Stimulated activated CD4-positive, alpha-beta T cell treated with anti-CD3 and anti-CD28 coated beads, Interleukin-15, amount 100 ng/mL, for 1 hour (primary cell): ENCODE results near the gene SCUBE1.
A peak's percentile ranks its signal among the peaks of the same experiment; 100 is the strongest.

Source experiments
- DNase-seq, 2 donors: peaks; one replicate each; pipeline ENCODE4 v3.0.0-alpha.2; 2020; ENCODE audit warnings: low read depth in 1 of 2, low spot score in 1 of 2

Gene SCUBE1

DNA sequence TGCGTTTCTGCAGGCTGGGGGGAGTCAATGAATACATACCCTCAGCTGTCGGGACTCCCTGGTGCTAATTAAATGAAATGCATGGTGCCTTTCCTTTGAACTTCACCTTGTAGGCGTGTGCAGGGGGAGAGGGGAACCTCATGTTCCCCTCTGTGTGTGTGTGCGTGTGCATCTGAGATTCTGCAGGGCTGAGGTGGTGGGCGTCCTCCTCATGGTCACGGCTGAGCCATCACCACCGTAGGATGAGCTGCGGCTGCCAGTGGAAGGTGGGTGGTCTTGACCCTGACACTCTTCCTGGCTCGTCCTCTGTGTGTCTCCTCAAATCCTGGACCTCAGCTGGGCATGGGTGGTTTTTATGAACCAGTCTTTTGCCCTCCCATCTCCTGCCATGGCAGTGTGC lies 103.2 kb downstream of the SCUBE1 start:
- DNase-seq = no peak

DNA sequence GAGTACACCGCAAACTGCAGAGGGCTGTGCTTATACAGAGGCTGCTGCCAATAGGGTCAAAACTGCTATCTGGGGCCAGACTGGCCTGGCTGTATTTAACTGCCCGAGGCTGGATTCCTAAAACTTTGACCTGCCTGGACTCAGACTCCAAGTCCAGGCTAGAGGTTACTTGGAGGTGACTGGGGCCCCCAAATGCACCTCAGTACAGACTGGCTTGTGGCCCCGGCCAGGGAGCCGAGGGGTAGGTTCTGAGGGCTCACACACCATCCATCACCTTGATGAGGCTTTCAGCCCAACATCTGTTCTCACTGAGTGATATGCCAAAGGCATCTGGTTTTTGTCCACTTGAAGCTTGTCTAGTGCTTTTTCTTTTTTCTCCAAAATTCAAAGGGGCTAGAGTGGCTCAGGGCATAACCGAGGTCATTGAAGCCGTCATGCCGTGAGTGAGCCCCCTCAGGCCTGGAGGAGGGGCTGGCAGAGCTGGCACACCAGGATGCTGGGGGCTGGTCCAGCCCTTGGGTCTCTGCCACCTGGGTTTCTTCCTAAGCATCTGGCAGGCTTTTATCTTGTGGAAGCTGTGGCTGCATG lies 103.9 kb downstream of the SCUBE1 start:
- DNase-seq = no peak

- no peak for DNase-seq
Measured at GRCh38 chr22:43238526-43239006, 104.6 kb downstream of the SCUBE1 start.

DNA sequence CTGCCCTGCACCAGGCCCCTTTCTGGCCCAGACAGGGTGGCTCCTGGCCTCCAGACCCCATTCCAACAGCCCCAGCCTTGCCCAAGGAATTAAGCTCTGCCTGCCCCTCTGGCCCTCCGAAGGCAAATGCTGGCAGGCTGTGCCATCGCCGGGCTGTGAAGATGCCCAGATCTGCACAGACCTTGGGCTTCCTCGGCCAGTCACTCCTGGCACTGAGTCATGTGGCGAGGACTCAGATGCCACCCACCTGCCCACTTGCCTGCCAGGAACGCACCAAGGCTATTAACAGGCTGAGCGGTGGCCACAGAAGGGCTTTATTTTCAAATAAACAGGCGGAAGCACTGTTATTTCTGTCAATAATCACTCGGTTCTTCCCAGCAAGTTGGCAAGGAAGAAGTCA lies 105.9 kb downstream of the SCUBE1 start:
- no peak for DNase-seq

DNA sequence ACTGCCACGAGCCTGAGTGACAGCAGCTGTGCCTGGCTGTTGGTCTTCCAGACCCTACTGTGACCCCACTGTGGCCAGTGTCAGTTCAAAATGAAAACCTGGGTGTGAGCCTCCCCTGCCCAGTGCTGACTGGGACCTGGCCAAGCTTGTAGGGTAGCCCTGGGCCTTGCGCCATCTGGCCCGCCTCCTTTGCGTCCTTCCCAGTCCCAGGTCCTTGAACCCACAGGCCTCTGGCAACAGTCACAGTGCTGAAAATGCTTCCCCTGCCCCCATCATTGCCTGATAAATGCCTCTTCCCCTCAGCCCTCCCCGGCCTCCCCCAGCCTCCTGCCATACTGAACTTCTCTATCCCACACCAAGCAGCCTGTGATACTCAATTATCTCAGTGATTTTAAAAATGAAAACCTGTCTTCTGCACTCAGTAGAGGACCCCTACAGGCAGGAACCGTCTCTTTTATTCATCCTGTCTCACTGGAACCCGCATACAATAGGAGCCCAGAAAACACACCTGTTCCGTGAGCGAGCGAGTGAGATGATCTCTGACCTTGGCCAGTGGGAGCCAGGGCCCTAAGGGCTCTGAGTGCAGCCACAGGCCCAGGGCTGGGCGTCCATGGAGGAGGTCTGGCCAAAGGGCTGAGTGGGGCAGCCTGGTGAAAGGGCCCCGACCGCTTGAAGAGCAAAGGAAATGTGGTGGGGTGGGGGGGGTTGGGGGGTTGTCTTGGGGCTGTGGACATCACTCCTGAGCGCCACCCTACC lies 106.6 kb downstream of the SCUBE1 start:
- DNase-seq = no peak

- DNase-seq = no peak
Measured at GRCh38 chr22:43235445-43236409, 107.4 kb downstream of the SCUBE1 start.

GRCh38 chr22:43234264-43234988 lies 108.7 kb downstream of the SCUBE1 start:
- DNase-seq = no peak

DNA sequence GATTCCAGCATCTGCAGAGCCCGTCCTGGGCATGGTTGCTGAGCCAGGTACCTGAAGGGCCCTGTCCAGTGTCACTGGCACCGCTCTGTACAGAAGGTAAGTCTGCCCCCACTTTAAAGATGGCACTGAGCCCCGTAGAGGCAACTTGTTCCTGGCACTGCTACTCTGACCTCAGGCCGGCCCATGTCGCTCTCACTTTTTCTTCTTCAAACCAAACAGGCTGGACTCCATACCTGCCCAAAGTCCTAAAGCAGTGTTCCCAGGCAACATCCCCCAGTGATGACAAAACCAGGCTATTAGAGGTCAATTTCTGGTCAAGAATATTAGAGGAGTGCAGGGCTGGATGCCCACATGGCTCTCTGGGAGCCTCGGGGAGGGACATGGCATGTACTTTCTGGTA lies 109.6 kb downstream of the SCUBE1 start:
- DNase-seq = no peak

DNA sequence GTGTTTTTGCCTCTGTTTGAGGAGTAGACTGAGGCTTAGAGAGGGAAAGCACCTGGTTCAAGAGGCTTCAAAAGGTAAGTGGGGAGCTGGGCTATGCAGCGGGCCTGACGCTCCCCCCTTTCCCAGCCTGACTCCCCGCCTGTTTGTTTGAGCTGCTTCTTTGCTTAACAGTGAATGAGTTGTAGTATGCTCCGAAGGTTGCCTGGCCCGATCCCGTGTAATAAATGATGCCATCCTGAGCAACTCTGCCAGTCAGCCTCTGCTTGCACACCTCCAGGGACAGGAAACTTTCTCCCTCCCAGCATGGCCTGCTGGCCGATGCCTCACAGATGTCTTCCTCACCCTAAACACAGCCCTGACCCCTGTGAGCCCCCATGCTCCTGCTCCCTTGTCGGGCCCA lies 110.7 kb downstream of the SCUBE1 start:
- no peak for DNase-seq

GRCh38 chr22:43231724-43232034 lies 111.5 kb downstream of the SCUBE1 start:
- no peak for DNase-seq

DNA sequence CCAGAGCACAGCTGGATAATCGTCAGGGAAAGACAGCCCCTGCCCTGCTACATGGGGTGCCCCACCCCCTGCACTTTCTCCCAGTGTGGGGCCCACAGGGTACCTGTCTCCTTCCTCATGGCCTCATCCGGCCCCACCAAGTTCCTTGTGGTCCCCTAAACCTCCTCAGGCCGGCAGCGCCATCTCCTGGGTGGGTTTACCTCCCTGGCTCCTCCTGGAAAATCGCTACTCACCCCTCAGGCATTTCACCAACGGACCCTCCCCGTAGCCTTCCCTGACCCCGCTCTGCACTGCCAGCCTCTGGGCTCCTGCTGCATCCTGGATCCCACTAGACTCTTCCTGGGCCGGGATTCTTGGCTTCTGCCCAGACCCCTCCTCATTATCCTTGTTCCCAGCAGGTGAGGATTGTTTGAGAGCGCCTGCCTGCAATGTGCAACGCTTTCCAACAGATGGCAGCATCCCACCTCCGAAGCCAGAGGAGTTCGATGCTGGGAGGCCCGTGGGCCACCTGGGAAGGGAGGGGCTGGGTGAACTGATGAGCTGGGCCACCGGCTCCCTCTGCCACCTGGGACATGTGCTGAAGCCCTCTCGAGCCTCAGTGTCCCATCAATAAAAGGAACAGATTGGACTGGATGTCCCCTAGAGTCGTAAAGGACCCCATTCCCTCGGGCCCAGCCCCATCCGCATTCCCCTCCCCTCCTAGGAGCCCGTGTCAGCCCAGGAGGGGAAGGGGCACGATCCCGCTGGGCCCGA lies 112.0 kb downstream of the SCUBE1 start:
- DNase-seq = peak; percentile 28 to 55

DNA sequence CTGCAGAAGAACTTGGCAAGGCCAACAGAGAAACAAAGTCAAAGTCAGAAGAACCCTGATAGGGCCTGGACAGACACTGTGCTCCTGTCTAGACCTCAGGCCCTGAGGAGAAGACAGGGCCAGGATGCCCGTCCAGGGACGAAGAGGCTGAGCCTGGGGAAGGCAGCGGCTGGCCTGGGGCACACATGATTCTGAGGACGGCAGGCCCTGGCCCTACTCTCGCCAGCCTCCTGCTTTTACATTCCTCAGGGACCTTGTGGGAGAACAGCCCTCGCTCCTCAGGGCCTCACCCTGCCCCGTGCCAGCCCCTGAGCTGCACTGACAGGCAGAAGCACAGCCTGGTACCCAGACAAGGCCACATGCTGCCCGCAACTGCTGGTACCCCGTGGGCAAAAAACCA lies 112.6 kb downstream of the SCUBE1 start:
- DNase-seq = no peak

- DNase-seq = no peak
Measured at GRCh38 chr22:43228863-43229262, 114.3 kb downstream of the SCUBE1 start.

DNA sequence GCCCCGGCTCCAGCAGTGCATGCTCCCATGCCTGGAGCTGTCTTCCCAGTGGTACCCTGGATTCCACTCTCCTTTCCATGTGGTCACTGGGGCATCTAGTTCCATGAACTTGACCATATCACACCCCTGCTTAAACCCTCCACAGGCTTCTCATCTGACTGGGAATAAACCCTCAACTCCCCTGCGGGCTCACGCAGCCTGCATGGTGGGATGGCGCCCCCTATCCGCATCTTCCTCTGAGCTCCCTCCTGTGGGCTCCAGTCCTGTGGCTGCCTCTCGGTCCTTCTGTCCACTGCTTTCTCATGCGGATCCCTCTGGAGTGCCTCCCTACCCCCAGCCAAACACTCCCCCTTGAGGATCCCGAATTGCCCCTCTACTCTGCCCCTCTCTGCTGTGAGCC lies 114.8 kb downstream of the SCUBE1 start:
- DNase-seq = no peak

DNA sequence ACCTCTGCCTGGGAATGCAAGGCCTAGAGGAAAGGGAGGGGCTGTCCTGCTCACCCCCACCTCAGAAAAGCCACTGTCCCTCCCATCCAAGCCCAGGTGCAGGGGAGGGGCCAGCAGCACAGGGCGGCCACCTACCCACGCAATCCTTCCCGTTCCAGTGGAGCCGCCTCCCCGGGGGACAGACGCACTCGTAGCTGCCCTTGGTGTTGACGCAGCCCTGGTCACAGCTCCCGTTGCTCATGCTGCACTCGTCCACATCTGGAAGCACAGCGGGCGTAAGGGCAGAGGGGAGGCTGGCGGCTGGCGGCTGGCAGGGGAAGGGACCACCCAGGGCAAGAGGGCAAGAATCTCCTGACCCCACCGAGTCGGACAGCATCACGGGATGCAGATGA lies 115.9 kb downstream of the SCUBE1 start:
- DNase-seq = no peak

DNA sequence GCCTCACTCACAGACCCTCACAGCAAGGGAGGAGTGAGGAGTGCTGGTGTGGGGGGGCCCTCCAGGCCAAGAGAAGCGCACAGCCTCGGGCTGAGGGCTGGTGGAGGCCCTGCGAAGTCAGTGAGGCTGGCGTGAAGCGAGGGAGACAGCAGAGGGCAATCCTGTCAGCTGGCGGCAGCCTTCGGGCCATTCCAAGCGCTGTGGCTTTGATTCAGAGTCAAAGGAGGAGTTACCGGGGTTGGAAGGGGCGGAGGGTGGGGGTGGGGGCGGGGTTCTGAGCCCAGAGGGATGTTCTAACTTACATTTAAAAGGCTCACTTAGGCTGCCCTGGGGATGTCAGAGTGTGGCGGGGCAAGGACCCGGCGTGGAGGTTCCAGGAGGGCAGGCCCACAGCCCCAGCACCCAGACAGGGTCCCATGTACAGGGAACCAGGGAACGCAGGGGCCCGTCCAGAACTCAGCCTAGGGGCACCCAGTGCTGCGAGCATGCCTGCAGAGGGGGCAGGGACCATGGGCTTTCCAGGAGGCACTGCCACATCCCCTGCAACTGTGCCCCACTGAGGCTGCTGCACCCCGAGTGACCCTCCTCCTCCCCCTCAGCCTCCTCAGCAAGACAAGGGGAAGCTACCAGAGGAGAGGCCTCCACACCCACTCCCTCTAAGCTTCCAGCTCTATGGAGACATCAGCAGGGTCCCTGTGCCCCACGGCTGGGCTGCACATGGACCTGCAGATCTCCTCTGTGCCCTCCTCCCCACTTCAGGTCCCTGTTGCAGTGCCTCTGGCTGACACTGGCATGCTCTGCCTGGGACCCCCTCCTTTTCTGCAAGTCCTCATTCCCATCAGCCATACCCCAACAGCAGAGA lies 116.6 kb downstream of the SCUBE1 start:
- DNase-seq = no peak

GRCh38 chr22:43225609-43226008 lies 117.6 kb downstream of the SCUBE1 start:
- DNase-seq = no peak

GRCh38 chr22:43222987-43223386 lies 120.2 kb downstream of the SCUBE1 start:
- DNase-seq = no peak

DNA sequence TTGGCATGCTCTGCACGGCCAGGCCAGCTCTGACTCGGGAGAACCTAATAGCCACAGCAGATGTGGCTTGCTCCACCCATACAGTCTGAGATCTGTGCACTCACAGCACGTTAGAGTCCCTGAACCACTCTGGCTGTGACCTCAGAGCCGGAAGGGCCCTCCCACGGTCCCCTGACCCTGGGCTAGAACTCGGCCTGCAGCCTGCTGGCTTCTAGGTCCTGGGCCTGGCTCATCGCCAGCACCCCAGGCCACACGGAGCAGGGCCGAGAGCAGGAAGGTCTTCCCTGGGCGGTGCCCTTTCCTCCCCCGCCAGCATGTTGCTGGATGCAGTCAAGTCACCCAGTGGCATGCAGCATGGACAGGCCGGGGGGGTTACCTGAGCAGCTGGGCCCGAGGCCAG lies 120.9 kb downstream of the SCUBE1 start:
- no peak for DNase-seq
